A549 treated with AZD2906 at 1 μM for 4 hours (cell line): ENCODE data around the gene TAS2R39. TPM values are rescaled to one million over a fixed set of nuclear protein-coding genes. Genes with fewer than 3 reads are reported as not detected.

ENCODE experiments used
- total RNA-seq: library from RNA; stranded (reverse); fragments of 200-300 nt; extraction: Qiagen RNA extraction; gene quantifications from 5 replicates; pipeline ENCODE4 v1.2.3, GENCODE V29; 2022

Gene TAS2R39
- total RNA-seq = not detected in 5 replicates

DNA sequence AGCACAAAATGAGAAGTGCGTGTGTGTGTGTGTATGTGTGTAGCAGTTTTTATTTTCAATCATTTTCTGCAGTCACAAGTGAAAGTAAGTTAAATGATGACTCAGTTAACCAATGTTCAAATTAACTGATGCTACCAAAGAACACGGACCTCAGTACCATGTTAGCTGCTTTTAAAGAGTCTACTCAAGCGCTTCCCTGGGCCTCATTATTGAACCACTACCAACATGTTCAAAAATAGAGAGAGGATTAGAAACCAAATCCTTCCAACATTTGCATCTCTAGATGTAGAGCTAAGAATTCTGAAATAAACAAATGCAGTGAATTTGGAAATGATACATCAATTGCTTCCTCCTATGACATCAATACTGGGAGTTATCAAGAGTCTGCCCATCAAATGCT lies at the start of gene TAS2R39:
Gene TAS2R39 (plus strand): TSS at position 396 of the 400 bp plus-strand sequence. CDS start 0 bp downstream, at position 396.

DNA sequence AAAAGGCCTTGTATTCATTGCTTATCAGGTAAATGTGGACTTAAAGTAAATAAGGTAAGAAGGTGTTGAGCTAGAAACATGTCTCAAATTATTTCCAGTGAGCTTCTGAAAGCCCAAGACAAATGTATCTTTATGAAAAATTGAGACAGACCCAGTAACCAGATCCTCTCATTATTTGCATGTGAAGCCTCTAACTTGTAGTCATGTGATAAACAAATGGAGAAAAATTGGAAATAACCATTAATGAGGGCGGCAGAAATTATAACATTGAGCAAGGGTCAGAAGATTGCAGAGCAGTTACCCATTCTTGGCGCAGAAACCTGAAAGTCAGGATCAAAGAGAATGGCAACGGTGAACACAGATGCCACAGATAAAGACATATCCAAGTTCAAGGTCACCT lies 38.5 kb downstream of the TAS2R39 start, which contains the start of gene TAS2R40:
Gene TAS2R40 (plus strand): TSS at position 301 of the 400 bp plus-strand sequence. CDS start 42 bp downstream, at position 343.

Other genes starting within 250 kb of the TAS2R39 start
- not detected in 5 replicates for gene TRPV5, start 249.7 kb upstream of the TAS2R39 start, total RNA-seq
- not detected in 5 replicates for gene LLCFC1, start 243.9 kb upstream of the TAS2R39 start, total RNA-seq
- gene KEL, start 221.1 kb upstream of the TAS2R39 start, total RNA-seq = 0.08 TPM in 1 of 5 replicates, not detected in the others
- gene OR9A2, start 156.3 kb upstream of the TAS2R39 start, total RNA-seq = not detected in 5 replicates
- not detected in 5 replicates for gene OR6V1, start 131.1 kb upstream of the TAS2R39 start, total RNA-seq
- gene PIP, start 51.3 kb upstream of the TAS2R39 start, total RNA-seq = 0.16 to 0.41 TPM (median 0.29 TPM) in 3 of 5 replicates, not detected in the others
- not detected in 5 replicates for gene TAS2R40, start 38.6 kb downstream of the TAS2R39 start, total RNA-seq
- 106 to 121 TPM (median 118 TPM) in 5 replicates for gene GSTK1, start 80.0 kb downstream of the TAS2R39 start, total RNA-seq
- gene TMEM139, start 101.5 kb downstream of the TAS2R39 start, total RNA-seq = 0.66 to 1.2 TPM (median 1.2 TPM) in 5 replicates
- 17.4 to 23.3 TPM (median 19.3 TPM) in 5 replicates for gene CASP2, start 104.9 kb downstream of the TAS2R39 start, total RNA-seq
- gene CLCN1, start 132.7 kb downstream of the TAS2R39 start, total RNA-seq = 0.02 to 0.08 TPM (median 0.03 TPM) in 4 of 5 replicates, not detected in the other
- gene FAM131B, start 179.3 kb downstream of the TAS2R39 start, total RNA-seq = 0.28 to 0.40 TPM (median 0.37 TPM) in 5 replicates
- gene ZYX, start 197.9 kb downstream of the TAS2R39 start, total RNA-seq = 162 to 216 TPM (median 196 TPM) in 5 replicates
- 0.05 TPM in 1 of 5 replicates, not detected in the others for gene EPHA1, start 225.4 kb downstream of the TAS2R39 start, total RNA-seq